Tongue (tissue), 3 donors: ENCODE data around the gene EIF3A. TPM values are rescaled to one million over a fixed set of nuclear protein-coding genes. Genes with fewer than 3 reads are reported as not detected.

Source experiments
- DNase-seq: peaks from one replicate; pipeline ENCODE4 v3.0.0-alpha.2; 2015
- small RNA-seq: library from RNA; depleted of rRNA; stranded (forward); fragments of <200 nt; gene quantifications from one replicate; pipeline ENCODE3, GENCODE V24; 2014; ENCODE audit warnings: low replicate concordance
- total RNA-seq: library from RNA; depleted of rRNA; stranded (reverse); fragments of >200 nt; gene quantifications from one replicate; pipeline ENCODE4 v1.2.3, GENCODE V29; 2014

EIF3A gene
- total RNA-seq, 1 donor from 2014 or later = 123 TPM

DNA sequence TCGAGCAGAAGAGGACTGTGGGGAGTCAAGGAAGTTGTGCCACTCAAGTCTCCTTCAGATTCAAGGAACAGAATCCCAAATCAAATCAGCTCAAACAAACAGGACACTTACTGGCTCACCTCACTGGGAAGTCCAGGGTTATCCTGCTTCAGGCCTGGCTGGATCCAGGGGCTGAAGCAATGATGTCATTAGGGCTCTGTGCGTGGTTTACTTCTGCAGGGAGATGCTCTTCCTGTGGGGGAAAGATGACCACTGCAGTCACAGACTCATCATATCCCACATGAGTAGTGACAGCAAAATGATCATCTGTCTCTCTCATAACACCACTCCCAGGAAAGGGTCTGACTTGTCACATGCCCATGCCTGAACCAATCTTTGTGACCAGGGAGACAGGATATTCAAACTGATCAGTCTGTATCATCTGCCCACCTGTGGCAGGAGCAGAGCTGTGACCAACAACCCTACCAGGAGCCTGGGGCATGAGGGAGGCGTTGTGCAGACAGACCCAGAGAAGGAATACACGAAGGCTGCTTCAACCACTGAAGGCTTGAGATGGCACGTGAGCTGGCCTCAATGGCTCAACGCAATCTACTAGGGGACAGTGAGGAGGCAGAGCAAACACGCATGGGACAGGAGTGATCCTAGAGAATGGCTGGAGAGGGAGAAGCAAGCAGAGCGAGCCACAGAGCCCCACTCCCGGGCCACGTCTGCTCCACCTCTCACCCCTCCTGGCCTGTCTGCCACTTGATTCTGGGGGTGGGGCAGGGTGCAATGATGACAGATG is 78.7 kb downstream of the EIF3A start:
- DNase-seq = no peak

GRCh38 chr10:118998183-118998582 is 82.4 kb downstream of the EIF3A start:
- DNase-seq = no peak

DNA sequence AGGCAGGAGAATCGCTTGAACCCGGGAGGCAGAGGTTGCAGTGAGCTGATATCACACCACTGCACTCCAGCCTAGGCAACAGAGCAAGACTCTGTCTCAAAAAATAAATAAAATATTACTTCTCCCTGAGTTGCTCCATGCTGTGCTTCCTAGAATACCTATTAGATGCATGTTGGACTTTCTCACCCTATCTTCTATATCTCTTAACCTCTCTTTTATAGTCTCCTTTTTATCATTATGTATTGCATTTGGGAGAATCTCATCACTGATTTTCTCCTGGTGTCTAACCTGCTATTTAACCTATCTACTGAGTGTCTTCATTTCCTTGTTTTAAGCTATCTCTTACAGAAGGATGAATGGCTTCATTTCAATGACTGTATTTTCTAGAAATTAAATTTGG is 83.2 kb downstream of the EIF3A start:
- DNase-seq = no peak

DNA sequence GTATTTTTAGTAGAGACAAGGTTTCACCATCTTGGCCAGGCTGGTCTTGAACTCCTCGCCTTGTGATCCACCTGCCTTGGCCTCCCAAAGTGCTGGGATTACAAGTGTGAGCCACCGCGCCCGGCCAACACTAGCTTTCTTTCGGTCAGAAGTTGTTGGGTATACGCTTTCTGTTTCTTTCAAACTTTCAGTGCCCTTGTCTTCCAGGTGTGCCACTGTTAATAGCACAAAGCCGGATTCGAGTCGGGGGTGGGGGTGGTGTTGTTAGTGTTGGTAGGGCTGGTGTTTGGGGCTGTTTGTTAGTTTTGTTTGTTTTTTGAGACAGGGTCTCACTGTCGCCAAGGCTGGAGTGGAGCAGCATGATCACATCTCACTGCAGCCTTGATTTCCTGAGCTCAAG is 84.9 kb downstream of the EIF3A start:
- DNase-seq = no peak

DNA sequence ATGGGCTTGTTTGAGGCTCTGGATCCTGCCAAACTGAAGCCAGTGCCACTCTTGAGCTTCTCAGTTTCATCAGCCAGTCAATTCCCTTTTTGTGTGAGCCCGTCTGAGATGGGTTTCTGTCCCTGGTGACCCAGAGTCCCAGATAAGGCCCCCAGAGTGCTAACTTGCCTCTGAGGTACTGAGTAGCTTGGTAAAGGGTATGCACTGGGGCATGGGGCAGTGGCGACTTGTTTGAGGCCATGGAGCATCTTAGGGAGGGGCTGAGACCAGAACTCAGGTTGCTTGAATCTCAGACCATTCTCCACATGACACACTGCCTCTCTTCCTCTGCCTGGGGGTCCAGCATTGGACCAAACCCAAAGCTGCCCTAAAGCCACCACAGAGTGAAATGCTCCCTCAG is 86.3 kb downstream of the EIF3A start:
- no peak for DNase-seq

GRCh38 chr10:118993214-118993613 is 87.4 kb downstream of the EIF3A start:
- no peak for DNase-seq

- no peak for DNase-seq
Observed at GRCh38 chr10:118992496-118992895, 88.1 kb downstream of the EIF3A start.

- DNase-seq = no peak
Observed at GRCh38 chr10:118990326-118990725, 90.3 kb downstream of the EIF3A start.

GRCh38 chr10:118986815-118987790 is 93.5 kb downstream of the EIF3A start:
- no peak for DNase-seq

GRCh38 chr10:118985576-118985975 is 95.0 kb downstream of the EIF3A start:
- no peak for DNase-seq

Small RNA genes within 50 kb of the gene (small RNA-seq; reads per million reads assigned to genes)
- gene AL355598.1 (not detected), gene RF00413 (not detected), gene SNORA19 (not detected)

Other genes with a start within 250 kb of the EIF3A start
- gene NANOS1, start 51.1 kb downstream of the EIF3A start, total RNA-seq = 4.6 TPM
- gene DENND10, start 23.3 kb upstream of the EIF3A start, total RNA-seq = 41.1 TPM
- 27.5 TPM for gene SFXN4, start 84.9 kb upstream of the EIF3A start, total RNA-seq
- gene PRDX3, start 98.0 kb upstream of the EIF3A start, total RNA-seq = 184 TPM
- gene GRK5, start 126.8 kb upstream of the EIF3A start, total RNA-seq = 26.2 TPM